Stimulated activated CD4-positive, alpha-beta T cell treated with anti-CD3 and anti-CD28 coated beads, Interleukin-12 subunit alpha, Interleukin-12 subunit beta, amount 100 ng/mL, for 4 hours (primary cell): ENCODE results near the gene RAMAC.
"Not testable (repeated sequence)": the region's sequence is repeated elsewhere in the genome, so short reads cannot be mapped to it uniquely, and the experiment has no call there.

Experiments used
- DNase-seq: peaks from one replicate; pipeline ENCODE4 v3.0.0-alpha.2; 2020

Gene RAMAC

GRCh38 chr15:83015361-83015760 lies 29.4 kb downstream of the RAMAC start:
- DNase-seq = no peak

GRCh38 chr15:83016906-83017305 lies 30.9 kb downstream of the RAMAC start:
- no peak for DNase-seq

GRCh38 chr15:83018436-83018835 lies 32.4 kb downstream of the RAMAC start:
- no peak for DNase-seq

- DNase-seq = no peak
Measured at GRCh38 chr15:83030021-83030420, 44.0 kb downstream of the RAMAC start.

- not testable (repeated sequence) for DNase-seq
Measured at GRCh38 chr15:83031234-83031633, 45.2 kb downstream of the RAMAC start.

- no peak for DNase-seq
Measured at GRCh38 chr15:83036253-83036652, 50.2 kb downstream of the RAMAC start.

- no peak for DNase-seq
Measured at GRCh38 chr15:83039206-83039605, 53.2 kb downstream of the RAMAC start.
